Stimulated activated memory B cell treated with anti-CD40 and anti-IgM and Interleukin-4, amounts not matched to agents 10 μg/mL and 1 μg/mL and 100 μg/mL, for 72 hours (primary cell): ENCODE measurements around the gene THOC6.
"Not testable (repeated sequence)": the region's sequence is repeated elsewhere in the genome, so short reads cannot be mapped to it uniquely, and the experiment has no call there.

Experiments used
- ATAC-seq: fragments of 150-1000 bp; cut with Tn5 transposase; 2 replicates; pipeline ENCODE4 v1.10.0; 2021
- H3K27ac Mint-ChIP-seq: one replicate; pipeline ENCODE4 v1.8.0; 2022; ENCODE audit warnings: mild to moderate bottlenecking, mixed read lengths
- H3K27me3 Mint-ChIP-seq: one replicate; pipeline ENCODE4 v1.8.0; 2022; ENCODE audit warnings: mixed read lengths
- H3K36me3 Mint-ChIP-seq: one replicate; pipeline ENCODE4 v1.8.0; 2022; ENCODE audit warnings: mixed read lengths
- H3K4me1 Mint-ChIP-seq: one replicate; pipeline ENCODE4 v1.8.0; 2022; ENCODE audit warnings: mixed read lengths
- H3K4me3 Mint-ChIP-seq: one replicate; pipeline ENCODE4 v1.8.0; 2022; ENCODE audit warnings: mild to moderate bottlenecking, moderate library complexity, mixed read lengths
- H3K9me3 Mint-ChIP-seq: one replicate; pipeline ENCODE4 v1.8.0; 2022; ENCODE audit warnings: mixed read lengths

Gene THOC6

GRCh38 chr16:3073448-3073847 is 49.6 kb downstream of the THOC6 start:
- H3K9me3 Mint-ChIP-seq, result no peaks in the 10 kb centered on the region
- H3K36me3 Mint-ChIP-seq, result no peaks in the 10 kb centered on the region
- peaks cover 46% of the 10 kb centered on the region for H3K4me1 Mint-ChIP-seq
- peak overlapping the region; percentile 11 for H3K4me3 Mint-ChIP-seq
- no peak for ATAC-seq
- H3K27ac Mint-ChIP-seq, result peak overlapping the region; percentile 88
- H3K27me3 Mint-ChIP-seq, result no peaks in the 10 kb centered on the region

GRCh38 chr16:3074860-3075522 is 51.2 kb downstream of the THOC6 start:
- peak; percentile 96 for ATAC-seq
- Mint-ChIP-seq H3K9me3 (no peaks in the 10 kb centered on the region), H3K36me3 (no peaks in the 10 kb centered on the region), H3K27ac (peak overlapping the region; percentile 88), H3K4me1 (peaks cover 46% of the 10 kb centered on the region), H3K27me3 (no peaks in the 10 kb centered on the region), H3K4me3 (peak overlapping the region; percentile 49)

- Mint-ChIP-seq H3K36me3 (no peaks in the 10 kb centered on the region), H3K4me1 (peaks cover 46% of the 10 kb centered on the region), H3K27ac (peak overlapping the region; percentile 88), H3K9me3 (no peaks in the 10 kb centered on the region), H3K27me3 (no peaks in the 10 kb centered on the region), H3K4me3 (no peak overlapping the region)
- ATAC-seq, result no peak
These were observed 51.7 kb downstream of the THOC6 start for GRCh38 chr16:3075523-3075915.

- H3K4me3 Mint-ChIP-seq, H3K36me3 Mint-ChIP-seq, H3K27me3 Mint-ChIP-seq, ATAC-seq, H3K9me3 Mint-ChIP-seq: not testable (repeated sequence)
- Mint-ChIP-seq H3K4me1 (peaks cover 46% of the 10 kb centered on the region), H3K27ac (peak overlapping the region; percentile 88)
These were observed 52.1 kb downstream of the THOC6 start for GRCh38 chr16:3075946-3076345.

- no peak for ATAC-seq
- Mint-ChIP-seq H3K4me3 (no peak overlapping the region), H3K27ac (peak overlapping the region; percentile 57), H3K4me1 (peaks cover 43% of the 10 kb centered on the region), H3K9me3 (no peaks in the 10 kb centered on the region), H3K27me3 (no peaks in the 10 kb centered on the region), H3K36me3 (no peaks in the 10 kb centered on the region)
These were observed 52.7 kb downstream of the THOC6 start for GRCh38 chr16:3076577-3076976.
